Large intestine (tissue), 3 donors: ENCODE data around the gene TCF4. TPM values are rescaled to one million over a fixed set of nuclear protein-coding genes. Genes with fewer than 3 reads are reported as not detected.

Experiments
- DNase-seq, 2 donors: peaks; one replicate each; pipeline versions ENCODE4 v3.0.0 to v3.0.0-alpha.2; 2013
- H3K27ac ChIP-seq: one replicate; pipeline ENCODE4 v1.5.1; 2013; ENCODE audit warnings: low read length
- H3K27me3 ChIP-seq: 2 replicates; pipeline ENCODE4 v1.6.1; 2013; ENCODE audit warnings: low read length; ENCODE audit not compliant: control insufficient read depth, insufficient read depth
- H3K36me3 ChIP-seq: 2 replicates; pipeline ENCODE4 v1.6.1; 2013; ENCODE audit warnings: low read length; ENCODE audit not compliant: control insufficient read depth, insufficient read depth
- H3K4me1 ChIP-seq: one replicate; pipeline ENCODE4 v1.6.1; 2013; ENCODE audit warnings: low read length; ENCODE audit not compliant: control insufficient read depth, insufficient read depth
- H3K4me3 ChIP-seq: one replicate; pipeline ENCODE4 v1.5.1; 2013; ENCODE audit warnings: low read length
- H3K9me3 ChIP-seq: one replicate; pipeline ENCODE4 v1.6.1; 2013; ENCODE audit warnings: mild to moderate bottlenecking, low read depth, low read length, moderate library complexity; ENCODE audit not compliant: control insufficient read depth
- WGBS: methylation state at CpG from one replicate; pipeline ENCODE4 v1.1.5; 2013; ENCODE audit warnings: low lambda C conversion rate; ENCODE audit not compliant: insufficient coverage; 5-methylcytosine and 5-hydroxymethylcytosine counted together
- polyA plus RNA-seq: library from polyadenylated mRNA; unstranded; fragments of 120-200 nt; gene quantifications from one replicate; pipeline ENCODE4 v1.2.1, GENCODE V29; 2013

TCF4 gene
- polyA plus RNA-seq, 1 donor: 42.5 TPM

DNA sequence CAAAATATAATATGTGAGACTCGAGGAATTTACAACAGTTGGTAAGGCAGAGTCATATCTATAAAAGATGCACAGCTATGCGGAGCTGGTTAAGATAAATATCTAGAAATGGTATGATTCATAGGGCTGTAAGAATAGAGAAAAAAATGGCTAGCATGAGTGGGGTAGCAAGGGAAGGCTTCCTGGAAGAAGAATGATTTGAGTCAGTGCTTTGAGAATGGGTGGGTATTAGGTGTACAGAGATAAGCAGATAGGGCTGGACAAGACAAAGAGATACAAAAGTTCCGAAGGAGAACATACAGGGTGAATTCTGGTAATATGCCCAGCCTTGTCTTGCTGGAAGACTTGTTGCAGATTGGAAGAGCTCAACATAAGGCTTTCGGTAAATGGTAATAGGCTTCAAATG, 337.2 kb downstream of the TCF4 start:
- 83% methylated on average over 4 of the region's 4 CpGs for WGBS
- peaks cover 2% of the 10 kb centered on the region for H3K4me1 ChIP-seq
- no peaks in the 10 kb centered on the region for H3K9me3 ChIP-seq
- peaks cover 2% of the 10 kb centered on the region for H3K36me3 ChIP-seq
- no peaks in the 10 kb centered on the region for H3K27me3 ChIP-seq
- no peak overlapping the region for H3K4me3 ChIP-seq
- no peak for DNase-seq
- H3K27ac ChIP-seq: no peak overlapping the region

DNA sequence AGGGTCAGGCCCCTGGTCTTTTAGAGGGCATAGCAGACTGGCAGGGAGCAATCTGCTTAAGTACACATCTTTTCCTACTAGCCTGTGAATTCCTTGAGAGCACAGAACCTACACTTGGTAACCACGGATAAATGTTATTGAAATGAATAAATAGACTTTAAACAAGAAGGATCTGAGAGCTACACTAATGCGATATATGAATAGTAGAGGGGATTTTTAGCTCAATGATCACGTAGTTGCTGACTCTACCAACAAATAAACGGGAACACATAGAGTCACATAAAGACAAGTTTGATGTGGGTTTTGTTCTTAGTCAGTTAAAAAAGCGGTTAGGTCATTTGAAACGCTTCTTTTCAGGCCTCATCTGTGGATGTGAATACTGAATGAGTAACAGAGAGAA, 338.4 kb downstream of the TCF4 start:
- Histone ChIP-seq H3K27ac (no peak overlapping the region), H3K4me1 (peaks cover 2% of the 10 kb centered on the region), H3K27me3 (no peaks in the 10 kb centered on the region), H3K9me3 (no peaks in the 10 kb centered on the region), H3K36me3 (peaks cover 2% of the 10 kb centered on the region), H3K4me3 (no peak overlapping the region)
- DNase-seq: no peak
- 79% methylated on average over 5 of the region's 6 CpGs for WGBS

GRCh38 chr18:55248495-55248894, 339.5 kb downstream of the TCF4 start:
- H3K27me3 ChIP-seq: no peaks in the 10 kb centered on the region
- no peaks in the 10 kb centered on the region for H3K9me3 ChIP-seq
- H3K36me3 ChIP-seq: no peaks in the 10 kb centered on the region
- H3K4me1 ChIP-seq: peaks cover 2% of the 10 kb centered on the region
- no peak overlapping the region for H3K4me3 ChIP-seq
- H3K27ac ChIP-seq: no peak overlapping the region
- no CpG with 5 or more reads among the region's 1 CpG for WGBS
- no peak for DNase-seq

GRCh38 chr18:55247032-55247431, 341.0 kb downstream of the TCF4 start:
- H3K27ac ChIP-seq: no peak overlapping the region
- no peaks in the 10 kb centered on the region for H3K36me3 ChIP-seq
- peaks cover 1% of the 10 kb centered on the region for H3K4me1 ChIP-seq
- WGBS: no CpG with 5 or more reads among the region's 5 CpGs
- no peaks in the 10 kb centered on the region for H3K27me3 ChIP-seq
- H3K4me3 ChIP-seq: no peak overlapping the region
- H3K9me3 ChIP-seq: no peaks in the 10 kb centered on the region
- no peak for DNase-seq

GRCh38 chr18:55246278-55246677, 341.7 kb downstream of the TCF4 start:
- no peaks in the 10 kb centered on the region for H3K4me1 ChIP-seq
- H3K4me3 ChIP-seq: no peak overlapping the region
- DNase-seq: no peak

DNA sequence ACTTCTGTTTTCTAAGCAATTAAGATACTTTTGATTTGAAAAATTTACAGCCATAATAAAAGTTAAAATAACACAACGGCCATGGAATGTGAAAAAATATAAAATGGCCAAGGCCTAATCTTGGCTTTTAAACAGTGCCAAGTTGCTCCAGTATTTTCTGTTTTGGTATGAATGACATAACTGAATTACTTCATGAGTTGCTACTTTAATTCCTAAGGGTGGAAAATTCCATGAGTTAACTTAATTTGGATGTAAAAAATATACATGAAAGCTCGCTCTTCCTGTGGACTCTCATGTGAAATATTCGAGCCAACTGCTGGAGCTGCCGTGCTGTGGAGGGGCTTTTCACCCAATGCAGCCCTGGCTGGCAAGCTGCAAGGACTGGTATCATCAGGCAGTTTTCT, 342.8 kb downstream of the TCF4 start:
- H3K9me3 ChIP-seq: no peaks in the 10 kb centered on the region
- 44% methylated on average over 1 of the region's 4 CpGs for WGBS
- H3K4me3 ChIP-seq: no peak overlapping the region
- DNase-seq: no peak
- H3K27ac ChIP-seq: no peak overlapping the region
- H3K27me3 ChIP-seq: no peaks in the 10 kb centered on the region
- H3K36me3 ChIP-seq: no peaks in the 10 kb centered on the region
- H3K4me1 ChIP-seq: no peaks in the 10 kb centered on the region

More at GRCh38 chr18:55246278-55246677, 341.7 kb downstream of the TCF4 start:
- H3K36me3 ChIP-seq: no peaks in the 10 kb centered on the region
- H3K9me3 ChIP-seq: no peaks in the 10 kb centered on the region
- no peak overlapping the region for H3K27ac ChIP-seq
- no peaks in the 10 kb centered on the region for H3K27me3 ChIP-seq

- no peaks in the 10 kb centered on the region for H3K27me3 ChIP-seq
- no CpG with 5 or more reads among the region's 5 CpGs for WGBS
- H3K4me3 ChIP-seq: no peak overlapping the region
- H3K4me1 ChIP-seq: no peaks in the 10 kb centered on the region
- H3K36me3 ChIP-seq: no peaks in the 10 kb centered on the region
- H3K9me3 ChIP-seq: no peaks in the 10 kb centered on the region
- no peak for DNase-seq
- H3K27ac ChIP-seq: no peak overlapping the region
Measured at GRCh38 chr18:55244546-55244945, 343.4 kb downstream of the TCF4 start.

DNA sequence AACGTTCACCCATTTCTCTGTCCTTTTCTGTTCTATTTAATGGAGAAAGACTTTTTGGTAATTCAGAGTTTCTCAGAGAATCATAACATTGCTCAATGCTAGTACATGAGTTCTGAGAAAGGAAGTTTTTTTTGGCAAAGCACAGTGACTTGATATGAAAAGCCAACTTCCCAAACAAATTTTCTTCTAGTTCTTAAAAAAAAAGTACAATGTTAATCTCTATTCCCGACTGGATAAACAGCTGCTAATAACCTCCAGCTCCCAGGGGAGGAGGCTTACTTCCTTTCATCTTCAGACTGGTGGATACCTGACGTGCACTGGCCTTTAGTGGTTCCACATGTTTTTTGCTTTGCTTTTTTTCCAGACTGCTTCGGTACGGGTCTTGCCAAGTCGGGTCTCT, 344.1 kb downstream of the TCF4 start:
- WGBS: 54% methylated on average over 3 of the region's 6 CpGs
- Histone ChIP-seq H3K4me1 (no peaks in the 10 kb centered on the region), H3K27me3 (no peaks in the 10 kb centered on the region), H3K4me3 (no peak overlapping the region), H3K27ac (no peak overlapping the region), H3K9me3 (no peaks in the 10 kb centered on the region), H3K36me3 (no peaks in the 10 kb centered on the region)
- DNase-seq: no peak

DNA sequence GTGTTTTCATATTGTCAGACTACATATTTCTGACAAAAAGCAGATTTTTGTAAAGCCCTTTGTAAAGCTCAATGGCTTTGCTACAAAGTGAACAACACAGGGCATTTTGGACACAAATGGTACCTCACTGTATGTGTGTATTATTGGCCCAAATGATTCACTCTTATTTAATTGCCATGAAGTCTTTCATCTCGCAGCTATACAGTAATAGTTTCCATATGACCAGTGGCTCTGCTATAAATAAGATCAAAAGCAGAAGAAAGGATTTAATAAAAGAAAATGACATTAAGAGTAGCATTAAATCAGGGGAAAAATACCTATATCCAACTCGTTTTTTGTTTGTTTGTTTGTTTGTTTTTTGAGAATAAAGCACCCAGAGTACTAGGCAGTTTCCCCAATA, 344.7 kb downstream of the TCF4 start:
- Histone ChIP-seq H3K4me1 (no peaks in the 10 kb centered on the region), H3K27ac (no peak overlapping the region), H3K9me3 (no peaks in the 10 kb centered on the region), H3K27me3 (no peaks in the 10 kb centered on the region), H3K4me3 (no peak overlapping the region), H3K36me3 (no peaks in the 10 kb centered on the region)
- no peak for DNase-seq
- WGBS: 57% methylated on average over 1 of the region's 2 CpGs

- Histone ChIP-seq H3K4me1 (no peaks in the 10 kb centered on the region), H3K4me3 (no peak overlapping the region), H3K9me3 (no peaks in the 10 kb centered on the region), H3K36me3 (no peaks in the 10 kb centered on the region), H3K27me3 (no peaks in the 10 kb centered on the region), H3K27ac (no peak overlapping the region)
- WGBS: 91% methylated on average over 4 of the region's 5 CpGs
- no peak for DNase-seq
Measured at GRCh38 chr18:55240978-55241377, 347.0 kb downstream of the TCF4 start.

DNA sequence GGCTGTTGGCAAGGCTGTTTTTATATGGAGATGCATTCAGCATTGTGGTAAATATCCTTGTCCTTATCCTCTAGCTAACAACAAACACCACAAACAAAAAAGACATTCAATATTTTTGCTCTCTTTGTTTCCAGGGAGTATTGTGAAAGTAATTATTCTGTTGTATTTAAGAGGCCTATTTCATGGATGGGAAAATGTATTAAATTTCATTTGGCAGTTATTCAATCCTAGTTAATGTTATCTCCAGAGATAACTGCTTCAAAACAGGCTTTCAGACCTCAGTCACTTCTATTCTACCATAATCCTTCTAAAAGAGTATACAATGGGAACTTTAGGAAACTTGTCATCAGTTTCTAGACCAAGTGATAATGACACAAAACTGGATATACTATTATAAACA, 348.3 kb downstream of the TCF4 start:
- H3K4me3 ChIP-seq: no peak overlapping the region
- H3K27me3 ChIP-seq: no peaks in the 10 kb centered on the region
- DNase-seq: no peak
- no peaks in the 10 kb centered on the region for H3K36me3 ChIP-seq
- no peaks in the 10 kb centered on the region for H3K9me3 ChIP-seq
- no peak overlapping the region for H3K27ac ChIP-seq
- no peaks in the 10 kb centered on the region for H3K4me1 ChIP-seq
